SK-N-SH (cell line): Measurements from ENCODE around the gene C4B. TPM values are rescaled to one million over a fixed set of nuclear protein-coding genes. Genes with fewer than 3 reads are reported as not detected.
A peak's percentile ranks its signal among the peaks of the same experiment; 100 is the strongest.

Experiments used
- CTCF ChIA-PET: fragments of 300-600, 350-600 bp; formaldehyde crosslinking; extraction: SDS; loops from one replicate; lab custom pipeline; 2021; lab: Yijun Ruan, JAX
- POLR2A ChIA-PET: fragments of 350-600 bp; sonication (Branson Sonifier 250); formaldehyde crosslinking; extraction: SDS; loops from one replicate; lab custom pipeline; 2020; ENCODE audit warnings: antibody characterized with exemption, inconsistent platforms; lab: Yijun Ruan, JAX
- DNase-seq: peaks from one replicate; pipeline ENCODE4 v3.0.0; 2012
- H2AFZ ChIP-seq: fragments of 200-600 bp; sonication (generic); 2 replicates; pipeline ENCODE4 v1.8.1; 2016; ENCODE audit warnings: antibody characterized with exemption, mild to moderate bottlenecking, low read depth
- H3F3A ChIP-seq: fragments of 200-600 bp; sonication (generic); replicated peaks from 2 replicates; pipeline ENCODE3; 2016; ENCODE audit warnings: antibody characterized with exemption, mild to moderate bottlenecking; ENCODE audit not compliant: insufficient read depth
- H3K27ac ChIP-seq, 2 experiments: fragments of 200-500 bp in 1 of 2; fragments of 200-600 bp in 1 of 2; sonication (Bioruptor generic) in 1 of 2; sonication (generic), shearing (Covaris generic) in 1 of 2; 2 replicates each; pipeline versions ENCODE4 v1.5.1 to v1.6.1; 2014 to 2016; ENCODE audit warnings: low read depth in 2 of 2, inconsistent platforms in 1 of 2, low read length in 1 of 2, mild to moderate bottlenecking in 1 of 2, mixed read lengths in 1 of 2
- H3K27me3 ChIP-seq: fragments of 200-600 bp; sonication (generic), shearing (Covaris generic); 2 replicates; pipeline ENCODE4 v1.6.1; 2016; ENCODE audit warnings: mixed run types; ENCODE audit not compliant: insufficient read depth
- H3K36me3 ChIP-seq, 2 experiments: fragments of 200-500 bp in 1 of 2; fragments of 200-600 bp in 1 of 2; sonication (Bioruptor generic) in 1 of 2; sonication (generic) in 1 of 2; replicated peaks in 1 of 2; 2 replicates each; pipeline versions ENCODE3 to v1.5.1; 2014 to 2016; ENCODE audit warnings: low read length in 1 of 2, mild to moderate bottlenecking in 1 of 2; ENCODE audit not compliant: insufficient read depth in 2 of 2, control insufficient read depth in 1 of 2
- H3K4me1 ChIP-seq, 2 experiments: fragments of 200-500 bp in 1 of 2; fragments of 200-600 bp in 1 of 2; sonication (Bioruptor generic) in 1 of 2; sonication (generic), shearing (Covaris generic) in 1 of 2; 2 replicates each; pipeline versions ENCODE4 v1.5.1 to v1.6.1; 2014 to 2016; ENCODE audit warnings: low read depth in 1 of 2, low read length in 1 of 2, mixed run types in 1 of 2; ENCODE audit not compliant: insufficient read depth in 2 of 2, control insufficient read depth in 1 of 2
- H3K4me2 ChIP-seq: fragments of 200-600 bp; sonication (generic), shearing (Covaris generic); 2 replicates; pipeline ENCODE4 v1.6.1; 2017; ENCODE audit warnings: mixed run types
- H3K4me3 ChIP-seq, 2 experiments: fragments of 200-500 bp in 1 of 2; fragments of 200-600 bp in 1 of 2; sonication (Bioruptor generic) in 1 of 2; sonication (generic), shearing (Covaris generic) in 1 of 2; 2 replicates each; pipeline versions ENCODE4 v1.5.1 to v1.8.1; 2014 to 2016; ENCODE audit warnings: low read depth in 2 of 2, inconsistent platforms in 1 of 2, low read length in 1 of 2, mild to moderate bottlenecking in 1 of 2, mixed read lengths in 1 of 2, moderate library complexity in 1 of 2
- H3K79me2 ChIP-seq: fragments of 200-600 bp; sonication (generic); 2 replicates; pipeline ENCODE4 v1.8.1; 2017; ENCODE audit warnings: mild to moderate bottlenecking; ENCODE audit not compliant: insufficient read depth
- H3K9ac ChIP-seq: fragments of 200-600 bp; sonication (generic); 2 replicates; pipeline ENCODE4 v1.6.1; 2017; ENCODE audit warnings: mixed run types
- H3K9me2 ChIP-seq: fragments of 200-600 bp; sonication (generic); 2 replicates; pipeline ENCODE4 v1.6.1; 2017; ENCODE audit warnings: mixed run types
- H3K9me3 ChIP-seq: fragments of 200-600 bp; sonication (generic); 2 replicates; pipeline ENCODE4 v1.6.1; 2017; ENCODE audit warnings: mixed run types, mild to moderate bottlenecking, moderate library complexity
- H4K20me1 ChIP-seq: fragments of 200-600 bp; sonication (generic); 2 replicates; pipeline ENCODE4 v1.6.1; 2017; ENCODE audit warnings: mild to moderate bottlenecking, mixed run types; ENCODE audit not compliant: insufficient read depth
- CHD2 ChIP-seq: fragments of 150-350 bp; IDR thresholded peaks from 2 replicates; pipeline ENCODE4 v1.6.1; 2018; ENCODE audit warnings: low read length; ENCODE audit not compliant: partially characterized antibody
- FOSL2 ChIP-seq: IDR thresholded peaks from 2 replicates; pipeline ENCODE4 v1.4.0; 2012; ENCODE audit warnings: low read depth, mild to moderate bottlenecking, moderate library complexity, borderline replicate concordance
- FOXJ3 ChIP-seq: sonication (generic); formaldehyde crosslinking; IDR thresholded peaks from 2 replicates; pipeline ENCODE4 v1.5.1; 2020; ENCODE audit warnings: mild to moderate bottlenecking, missing genetic modification reagents
- MXI1 ChIP-seq: IDR thresholded peaks from 2 replicates; pipeline ENCODE4 v1.6.1; 2012; ENCODE audit warnings: mild to moderate bottlenecking, low read depth, low read length, improper control_type of control experiment
- NFIC ChIP-seq: IDR thresholded peaks from 2 replicates; pipeline ENCODE4 v1.4.0; 2012; ENCODE audit warnings: borderline replicate concordance
- NRF1 ChIP-seq: IDR thresholded peaks from 2 replicates; pipeline ENCODE4 v1.6.1; 2012; ENCODE audit warnings: low read depth, mild to moderate bottlenecking, low read length
- POLR2AphosphoS5 ChIP-seq: IDR thresholded peaks from 2 replicates; pipeline ENCODE4 v1.6.1; 2012; ENCODE audit warnings: low read depth, low read length
- RAD21 ChIP-seq: IDR thresholded peaks from 2 replicates; pipeline ENCODE4 v1.6.1; 2012; ENCODE audit warnings: mild to moderate bottlenecking, low read length
- YY1 ChIP-seq: IDR thresholded peaks from 2 replicates; pipeline ENCODE4 v1.4.0; 2012; ENCODE audit warnings: low read depth, mild to moderate bottlenecking
- WGBS: methylation state at CpG from one replicate; pipeline ENCODE4 v1.1.6; 2017; ENCODE audit warnings: low lambda C conversion rate; 5-methylcytosine and 5-hydroxymethylcytosine counted together
- polyA plus RNA-seq, 3 experiments: library from polyadenylated mRNA; depleted of rRNA; stranded (reverse); fragments of >200 nt; gene quantifications; 2 replicates each; pipeline ENCODE4 v1.2.3, GENCODE V29; 2012
- TF ChIP-seq, protein P1 (sequence below): IDR thresholded peaks from 2 replicates; pipeline ENCODE4; 2012
- TF ChIP-seq, protein P2 (sequence below): IDR thresholded peaks from 2 replicates; pipeline ENCODE4 v1.6.1; 2012; ENCODE audit warnings: mild to moderate bottlenecking, low read depth, low read length, moderate library complexity
- TF ChIP-seq, protein P3 (sequence below): fragments of 200-600 bp; sonication (generic); IDR thresholded peaks from 2 replicates; pipeline ENCODE4 v1.6.1; 2017; ENCODE audit warnings: antibody characterized with exemption, mild to moderate bottlenecking, moderate library complexity

Gene C4B
- polyA plus RNA-seq, 1 of the 3 experiments (the other 2 are of a cell fraction) = 10.9 TPM

- no peaks in the 10 kb centered on the region for H3K9me2 ChIP-seq
- TF ChIP-seq, protein P1, sequence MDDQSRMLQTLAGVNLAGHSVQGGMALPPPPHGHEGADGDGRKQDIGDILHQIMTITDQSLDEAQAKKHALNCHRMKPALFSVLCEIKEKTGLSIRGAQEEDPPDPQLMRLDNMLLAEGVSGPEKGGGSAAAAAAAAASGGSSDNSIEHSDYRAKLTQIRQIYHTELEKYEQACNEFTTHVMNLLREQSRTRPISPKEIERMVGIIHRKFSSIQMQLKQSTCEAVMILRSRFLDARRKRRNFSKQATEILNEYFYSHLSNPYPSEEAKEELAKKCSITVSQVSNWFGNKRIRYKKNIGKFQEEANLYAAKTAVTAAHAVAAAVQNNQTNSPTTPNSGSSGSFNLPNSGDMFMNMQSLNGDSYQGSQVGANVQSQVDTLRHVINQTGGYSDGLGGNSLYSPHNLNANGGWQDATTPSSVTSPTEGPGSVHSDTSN = 0 out of 2 replicates have a peak, but pooled peaks have one; percentile 6
- TF ChIP-seq, protein P2, sequence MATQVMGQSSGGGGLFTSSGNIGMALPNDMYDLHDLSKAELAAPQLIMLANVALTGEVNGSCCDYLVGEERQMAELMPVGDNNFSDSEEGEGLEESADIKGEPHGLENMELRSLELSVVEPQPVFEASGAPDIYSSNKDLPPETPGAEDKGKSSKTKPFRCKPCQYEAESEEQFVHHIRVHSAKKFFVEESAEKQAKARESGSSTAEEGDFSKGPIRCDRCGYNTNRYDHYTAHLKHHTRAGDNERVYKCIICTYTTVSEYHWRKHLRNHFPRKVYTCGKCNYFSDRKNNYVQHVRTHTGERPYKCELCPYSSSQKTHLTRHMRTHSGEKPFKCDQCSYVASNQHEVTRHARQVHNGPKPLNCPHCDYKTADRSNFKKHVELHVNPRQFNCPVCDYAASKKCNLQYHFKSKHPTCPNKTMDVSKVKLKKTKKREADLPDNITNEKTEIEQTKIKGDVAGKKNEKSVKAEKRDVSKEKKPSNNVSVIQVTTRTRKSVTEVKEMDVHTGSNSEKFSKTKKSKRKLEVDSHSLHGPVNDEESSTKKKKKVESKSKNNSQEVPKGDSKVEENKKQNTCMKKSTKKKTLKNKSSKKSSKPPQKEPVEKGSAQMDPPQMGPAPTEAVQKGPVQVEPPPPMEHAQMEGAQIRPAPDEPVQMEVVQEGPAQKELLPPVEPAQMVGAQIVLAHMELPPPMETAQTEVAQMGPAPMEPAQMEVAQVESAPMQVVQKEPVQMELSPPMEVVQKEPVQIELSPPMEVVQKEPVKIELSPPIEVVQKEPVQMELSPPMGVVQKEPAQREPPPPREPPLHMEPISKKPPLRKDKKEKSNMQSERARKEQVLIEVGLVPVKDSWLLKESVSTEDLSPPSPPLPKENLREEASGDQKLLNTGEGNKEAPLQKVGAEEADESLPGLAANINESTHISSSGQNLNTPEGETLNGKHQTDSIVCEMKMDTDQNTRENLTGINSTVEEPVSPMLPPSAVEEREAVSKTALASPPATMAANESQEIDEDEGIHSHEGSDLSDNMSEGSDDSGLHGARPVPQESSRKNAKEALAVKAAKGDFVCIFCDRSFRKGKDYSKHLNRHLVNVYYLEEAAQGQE = no peak
- TF ChIP-seq MXI1 (no peak), RAD21 (no peak)
- H3K4me3 ChIP-seq = peak overlapping the region; percentile 91 to 94
- ChIA-PET POLR2A (interaction anchor here (1.2 to 3.8 kb wide), 4 partner anchors 9 to 18 kb away, joined by 4 to 20 read pairs (median 10); partner anchors contain the start of genes NELFE and SKIC2), CTCF (interaction anchor here (0.8 to 5.2 kb wide), 4 partner anchors 11 to 53 kb away, joined by 3 to 29 read pairs (median 14); partner anchors contain the start of genes NELFE and SKIC2)
- no peaks in the 10 kb centered on the region for H4K20me1 ChIP-seq
- peaks cover 47% of the 10 kb centered on the region for H3K79me2 ChIP-seq
- peak; percentile 44 for DNase-seq
- H3K27ac ChIP-seq = peak overlapping the region; percentile 95 to 97
- no peaks in the 10 kb centered on the region for H3K27me3 ChIP-seq
- H2AFZ ChIP-seq = no peak overlapping the region
- H3K36me3 ChIP-seq = peaks cover 11 to 45% of the 10 kb centered on the region in 2 experiments
- H3K4me1 ChIP-seq = peaks cover 5 to 26% of the 10 kb centered on the region in 2 experiments; a peak in 3 of 4 replicates
- no peaks in the 10 kb centered on the region for H3K9me3 ChIP-seq
- peaks cover 10% of the 10 kb centered on the region for H3F3A ChIP-seq
- peak overlapping the region; percentile 99 for H3K4me2 ChIP-seq
- 6% methylated on average over 2 of the region's 18 CpGs for WGBS
- H3K9ac ChIP-seq = peak overlapping the region; percentile 95
Measured at GRCh38 chr6:31970604-31971271, 43.9 kb upstream of the C4B start.

DNA sequence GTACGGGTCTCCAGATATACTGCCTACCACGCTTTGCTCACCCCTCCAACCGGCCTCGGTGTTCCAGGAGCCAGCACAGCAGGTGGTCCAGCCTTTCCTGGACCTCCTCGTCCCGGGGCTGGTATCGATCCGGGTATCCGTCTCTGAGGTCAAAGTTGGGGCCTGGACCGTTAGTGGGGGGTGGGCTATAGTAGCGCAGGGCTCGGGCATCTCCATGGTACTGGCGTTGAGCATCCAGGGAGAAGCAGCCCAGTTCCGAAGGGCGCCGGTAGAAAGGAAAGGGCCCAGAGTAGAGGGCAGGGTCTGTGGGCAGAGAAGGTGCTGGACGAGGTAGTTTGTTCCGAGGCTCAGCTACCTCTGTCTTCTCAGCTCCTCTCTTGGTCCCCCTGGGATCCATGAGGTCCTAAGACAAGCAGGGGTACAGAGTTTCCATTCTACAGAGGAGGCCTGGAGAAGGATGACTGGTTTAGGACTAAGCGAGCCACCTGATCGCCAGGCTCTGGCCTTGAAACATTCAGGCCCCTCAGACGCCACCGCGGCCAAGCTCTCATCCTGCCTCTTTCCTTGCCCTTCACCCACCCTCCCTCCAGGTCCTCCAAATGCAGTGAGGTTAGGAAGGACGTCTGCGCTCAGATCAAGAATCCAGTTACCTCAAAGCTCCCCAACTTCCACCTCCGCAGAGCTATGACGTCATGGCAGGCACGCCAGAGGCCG lies 43.2 kb upstream of the C4B start:
- H2AFZ ChIP-seq = peak overlapping the region; percentile 82; the same call in 1 of the 2 replicates
- POLR2A ChIA-PET = interaction anchor here (0.9 to 2.4 kb wide), 7 partner anchors 9 to 1000 kb away, joined by 3 to 14 read pairs (median 4); partner anchors contain the start of genes NELFE, SKIC2 and ZBTB12
- CTCF ChIA-PET = interaction anchor here (0.7 to 5.2 kb wide), 5 partner anchors 12 to 425 kb away, joined by 3 to 29 read pairs (median 9); partner anchors contain the start of genes ATP6V1G2, NELFE and SKIC2
- H3K4me2 ChIP-seq = peak overlapping the region; percentile 99
- H4K20me1 ChIP-seq = no peaks in the 10 kb centered on the region
- no peaks in the 10 kb centered on the region for H3K9me3 ChIP-seq
- peaks cover 5 to 26% of the 10 kb centered on the region in 2 experiments; a peak in 3 of 4 replicates for H3K4me1 ChIP-seq
- peak overlapping the region; percentile 91 to 94 for H3K4me3 ChIP-seq
- H3K27ac ChIP-seq = peak overlapping the region; percentile 95 to 97
- 5% methylated on average over 23 of the region's 29 CpGs for WGBS
- peaks cover 47% of the 10 kb centered on the region for H3K79me2 ChIP-seq
- peak overlapping the region; percentile 95 for H3K9ac ChIP-seq
- no peaks in the 10 kb centered on the region for H3K27me3 ChIP-seq
- no peaks in the 10 kb centered on the region for H3K9me2 ChIP-seq
- H3K36me3 ChIP-seq = peaks cover 11 to 39% of the 10 kb centered on the region in 2 experiments
- peaks cover 10% of the 10 kb centered on the region for H3F3A ChIP-seq
- DNase-seq = no peak
- TF ChIP-seq YY1 (no peak), FOSL2 (no peak), NFIC (no peak), FOXJ3 (CRISPR knock-in tag) (no peak), CHD2 (no peak), RAD21 (no peak), NRF1 (no peak), POLR2AphosphoS5 (no peak; the same call in 1 of the 2 replicates)
- TF ChIP-seq, protein P3, sequence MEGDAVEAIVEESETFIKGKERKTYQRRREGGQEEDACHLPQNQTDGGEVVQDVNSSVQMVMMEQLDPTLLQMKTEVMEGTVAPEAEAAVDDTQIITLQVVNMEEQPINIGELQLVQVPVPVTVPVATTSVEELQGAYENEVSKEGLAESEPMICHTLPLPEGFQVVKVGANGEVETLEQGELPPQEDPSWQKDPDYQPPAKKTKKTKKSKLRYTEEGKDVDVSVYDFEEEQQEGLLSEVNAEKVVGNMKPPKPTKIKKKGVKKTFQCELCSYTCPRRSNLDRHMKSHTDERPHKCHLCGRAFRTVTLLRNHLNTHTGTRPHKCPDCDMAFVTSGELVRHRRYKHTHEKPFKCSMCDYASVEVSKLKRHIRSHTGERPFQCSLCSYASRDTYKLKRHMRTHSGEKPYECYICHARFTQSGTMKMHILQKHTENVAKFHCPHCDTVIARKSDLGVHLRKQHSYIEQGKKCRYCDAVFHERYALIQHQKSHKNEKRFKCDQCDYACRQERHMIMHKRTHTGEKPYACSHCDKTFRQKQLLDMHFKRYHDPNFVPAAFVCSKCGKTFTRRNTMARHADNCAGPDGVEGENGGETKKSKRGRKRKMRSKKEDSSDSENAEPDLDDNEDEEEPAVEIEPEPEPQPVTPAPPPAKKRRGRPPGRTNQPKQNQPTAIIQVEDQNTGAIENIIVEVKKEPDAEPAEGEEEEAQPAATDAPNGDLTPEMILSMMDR = no peak
- TF ChIP-seq, protein P2 = no peak
